B cell (primary cell): ENCODE results near the gene SACM1L. TPM values are rescaled to one million over a fixed set of nuclear protein-coding genes. Genes with fewer than 3 reads are reported as not detected.

Source experiments
- ATAC-seq: fragments of 200-7000 bp; cut with Tn5 transposase; one replicate; pipeline ENCODE4 v1.10.0; 2021; ENCODE audit warnings: low read depth, mild to moderate bottlenecking, moderate number of reproducible peaks, moderate library complexity
- CTCF ChIA-PET: fragments of 350-600 bp; sonication (Branson Sonifier 250); formaldehyde crosslinking; loops from one replicate; lab custom pipeline; 2021; ENCODE audit warnings: antibody characterized with exemption, inconsistent platforms; lab: Charles Lee
- POLR2A ChIA-PET: fragments of 350-600 bp; sonication (Branson Sonifier 250); formaldehyde crosslinking; loops from one replicate; lab custom pipeline; 2021; ENCODE audit warnings: antibody characterized with exemption; lab: Charles Lee
- DNase-seq: peaks from one replicate; pipeline ENCODE4 v3.0.0; 2013
- H2AFZ ChIP-seq: 2 replicates; pipeline ENCODE4 v1.6.1; 2012; ENCODE audit warnings: mild to moderate bottlenecking, low read depth, low read length; ENCODE audit not compliant: insufficient read depth, poor library complexity, severe bottlenecking
- H3K27ac ChIP-seq, 2 donors: 1 replicate in 1 of 2; 2 replicates in 1 of 2; pipeline ENCODE4 v1.5.1; 2012 to 2013; ENCODE audit warnings: low read length in 2 of 2, mild to moderate bottlenecking in 2 of 2, moderate library complexity in 1 of 2
- H3K27me3 ChIP-seq, 4 experiments: fragments of 200-600 bp in 1 of 4; sonication (generic) in 1 of 4; replicated peaks in 1 of 4; 1 replicate in 2 of 4; 2 replicates in 2 of 4; pipeline versions ENCODE4 v1.6.1 to v1.7.0; 2013 to 2016; ENCODE audit warnings: low read length in 3 of 4, mild to moderate bottlenecking in 2 of 4, mixed read lengths in 1 of 4, moderate library complexity in 1 of 4; ENCODE audit not compliant: insufficient read depth in 4 of 4, control insufficient read depth in 3 of 4; ENCODE audit errors: control extremely low read depth in 1 of 4
- H3K36me3 ChIP-seq, 2 experiments: replicated peaks in 1 of 2; 1 replicate in 1 of 2; 2 replicates in 1 of 2; pipeline versions ENCODE4 v1.6.1 to v1.7.1; 2013; ENCODE audit warnings: low read length in 1 of 2; ENCODE audit not compliant: insufficient read depth in 2 of 2, control insufficient read depth in 1 of 2; ENCODE audit errors: control extremely low read depth in 1 of 2, extremely low read depth in 1 of 2
- H3K4me1 ChIP-seq, 2 donors: fragments of 200-600 bp in 1 of 2; sonication (generic) in 1 of 2; 1 replicate in 1 of 2; 2 replicates in 1 of 2; pipeline versions ENCODE4 v1.5.1 to v1.6.1; 2013 to 2017; ENCODE audit warnings: low read length in 2 of 2; ENCODE audit not compliant: control insufficient read depth in 2 of 2, insufficient read depth in 2 of 2
- H3K4me2 ChIP-seq: replicated peaks from 2 replicates; pipeline ENCODE3; 2012; ENCODE audit warnings: mild to moderate bottlenecking, low read depth, low read length; ENCODE audit not compliant: poor library complexity, severe bottlenecking
- H3K4me3 ChIP-seq, 5 experiments: fragments of 200-600 bp in 1 of 5; sonication (generic) in 1 of 5; 1 replicate in 3 of 5; 2 replicates in 2 of 5; pipeline versions ENCODE4 v1.5.1 to v1.7.0; 2011 to 2016; ENCODE audit warnings: low read length in 4 of 5, mild to moderate bottlenecking in 4 of 5, low read depth in 2 of 5, control low read depth in 1 of 5, moderate library complexity in 1 of 5; ENCODE audit not compliant: insufficient read depth in 1 of 5; ENCODE audit errors: control extremely low read depth in 1 of 5, extremely low read depth in 1 of 5
- H3K79me2 ChIP-seq: fragments of 200-600 bp; sonication (generic); one replicate; pipeline ENCODE4 v1.6.0; 2016; ENCODE audit warnings: low read length; ENCODE audit not compliant: control insufficient read depth, insufficient read depth
- H3K9ac ChIP-seq: fragments of 200-600 bp; sonication (generic); 2 replicates; pipeline ENCODE4 v1.6.1; 2017; ENCODE audit warnings: mild to moderate bottlenecking, low read length, moderate library complexity
- H3K9me3 ChIP-seq, 3 donors: one replicate each; pipeline versions ENCODE4 v1.6.1 to v1.7.1; 2013; ENCODE audit warnings: low read length in 2 of 3; ENCODE audit not compliant: control insufficient read depth in 2 of 3, insufficient read depth in 1 of 3; ENCODE audit errors: control extremely low read depth in 1 of 3
- H4K20me1 ChIP-seq: 2 replicates; pipeline ENCODE4 v1.6.0; 2012; ENCODE audit warnings: mild to moderate bottlenecking, low read length; ENCODE audit not compliant: insufficient read depth, control insufficient read depth, poor library complexity, severe bottlenecking
- H3K27ac Mint-ChIP-seq: one replicate; pipeline ENCODE4 v1.8.0; 2021; ENCODE audit warnings: mixed read lengths
- H3K27me3 Mint-ChIP-seq: one replicate; pipeline ENCODE4 v1.8.0; 2021; ENCODE audit warnings: mixed read lengths
- H3K4me1 Mint-ChIP-seq: one replicate; pipeline ENCODE4 v1.8.0; 2021; ENCODE audit warnings: mixed read lengths
- H3K4me3 Mint-ChIP-seq: one replicate; pipeline ENCODE4 v1.8.0; 2021; ENCODE audit warnings: mixed read lengths
- H3K9me3 Mint-ChIP-seq: one replicate; pipeline ENCODE4 v1.8.0; 2022; ENCODE audit warnings: mixed read lengths; ENCODE audit not compliant: insufficient read depth
- EZH2 ChIP-seq: IDR thresholded peaks from 2 replicates; pipeline ENCODE4 v1.6.1; 2012; ENCODE audit warnings: borderline replicate concordance, low read depth, mild to moderate bottlenecking, moderate library complexity, low read length; ENCODE audit not compliant: insufficient read depth, poor library complexity, severe bottlenecking
- WGBS: methylation state at CpG from one replicate; pipeline ENCODE4 v1.1.5; 2013; ENCODE audit warnings: missing lambda C conversion rate; ENCODE audit not compliant: insufficient coverage; 5-methylcytosine and 5-hydroxymethylcytosine counted together
- intact Hi-C: fragments of 100-400 bp; cut with micrococcal nuclease; formaldehyde crosslinking; loops from one replicate; pipeline ENCODE4 v1.10.0; 2022
- polyA plus RNA-seq: library from polyadenylated mRNA; depleted of rRNA; stranded (reverse); fragments of >200 nt; gene quantifications from 2 replicates; pipeline ENCODE4 v1.2.3, GENCODE V29; 2012
- total RNA-seq, 2 donors: library from RNA; stranded (reverse); fragments of 120-200 nt in 1 of 2; gene quantifications; 1 replicate in 1 of 2; 2 replicates in 1 of 2; pipeline versions ENCODE4 v1.2.3 to v1.2.4, GENCODE V29; 2013 to 2022
- TF ChIP-seq, protein P1 (sequence below): fragments of 200-600 bp; IDR thresholded peaks from one replicate; pipeline ENCODE4 v1.8.0; 2022; ENCODE audit warnings: antibody characterized with exemption, mild to moderate bottlenecking

The SACM1L gene
- total and polyA plus RNA-seq, 2 donors (not counting 1 experiment from before 2014, with no cell fraction given), result 20.7 to 85.7 TPM

DNA sequence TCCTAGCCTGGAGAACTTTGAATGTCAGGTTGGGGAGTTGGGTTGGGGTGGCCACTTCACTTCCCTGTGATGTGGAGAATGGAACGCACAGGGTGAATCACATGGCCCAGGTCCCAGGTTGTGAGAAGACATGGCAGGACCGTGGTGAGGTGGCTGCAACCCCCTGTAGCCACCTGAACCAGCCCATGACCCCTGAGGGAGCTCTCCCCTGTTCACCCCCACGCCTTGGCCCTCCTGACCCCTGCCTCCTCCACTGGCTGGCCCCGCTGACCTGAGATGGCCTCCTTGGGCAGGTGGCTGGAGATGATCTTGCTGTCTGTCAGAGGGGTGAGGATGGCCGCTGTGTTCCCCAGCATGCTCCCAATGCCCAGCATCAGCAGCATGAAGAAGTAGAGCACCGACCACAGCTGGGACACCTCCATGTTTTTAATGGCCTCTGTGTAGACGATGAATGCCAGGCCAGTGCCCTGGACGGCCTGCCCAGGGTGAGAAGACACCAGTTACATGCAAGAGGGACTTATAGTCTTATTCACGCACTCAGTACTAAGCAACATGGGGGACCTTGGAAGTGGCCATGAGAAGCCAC lies 76.2 kb downstream of the SACM1L start:
- CTCF ChIA-PET, result interaction anchor here (1.8 kb wide), 1 partner anchor 165 kb away, joined by 7 read pairs; no protein-coding TSS in a partner anchor

DNA sequence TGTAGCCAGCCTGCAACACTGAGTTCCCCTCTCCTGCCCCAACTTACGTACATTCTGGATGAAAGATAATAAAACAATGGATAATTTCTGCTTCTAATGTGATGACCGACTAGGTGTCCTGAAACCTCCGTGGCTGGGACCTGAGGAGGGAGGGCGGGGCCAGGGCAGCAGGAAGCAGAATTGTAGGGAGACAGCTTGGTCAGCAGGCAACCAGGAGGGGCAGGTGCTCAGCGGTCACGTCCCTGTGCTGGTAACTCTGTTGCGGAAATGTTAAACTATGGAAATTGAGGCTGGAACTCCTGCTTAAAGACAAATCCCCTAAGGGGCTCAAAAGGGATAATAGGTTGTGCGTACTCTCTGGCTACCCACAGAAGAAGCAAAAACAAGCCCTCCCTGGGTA lies 76.8 kb downstream of the SACM1L start:
- intact Hi-C loops, result no loop called here
- no peak overlapping the region for H3K4me3 ChIP-seq
- ATAC-seq (no peak), DNase-seq (no peak)
- no peak overlapping the region for H3K9ac ChIP-seq
- H3K9me3 ChIP-seq, result peaks cover 0 to 6% (median 2%) of the 10 kb centered on the region in 3 donors
- no peak overlapping the region for H3K27ac ChIP-seq
- no peaks in the 10 kb centered on the region for H3K36me3 ChIP-seq
- no peaks in the 10 kb centered on the region for H3K9me3 Mint-ChIP-seq
- peaks cover 0 to 5% (median 0%) of the 10 kb centered on the region in 4 experiments for H3K27me3 ChIP-seq
- H4K20me1 ChIP-seq, result no peaks in the 10 kb centered on the region
- WGBS, result 95% methylated on average over 7 of the region's 8 CpGs
- ChIA-PET POLR2A (no interaction called here), CTCF (interaction anchor here (1.8 kb wide), 1 partner anchor 165 kb away, joined by 7 read pairs; no protein-coding TSS in a partner anchor)
- peaks cover 2% of the 10 kb centered on the region for H3K4me1 Mint-ChIP-seq
- no peak overlapping the region for H3K4me3 Mint-ChIP-seq
- no peak overlapping the region for H3K4me2 ChIP-seq
- peaks cover 23% of the 10 kb centered on the region for H3K27me3 Mint-ChIP-seq
- no peaks in the 10 kb centered on the region for H3K79me2 ChIP-seq
- TF ChIP-seq EZH2, result no peak
- TF ChIP-seq, protein P1, sequence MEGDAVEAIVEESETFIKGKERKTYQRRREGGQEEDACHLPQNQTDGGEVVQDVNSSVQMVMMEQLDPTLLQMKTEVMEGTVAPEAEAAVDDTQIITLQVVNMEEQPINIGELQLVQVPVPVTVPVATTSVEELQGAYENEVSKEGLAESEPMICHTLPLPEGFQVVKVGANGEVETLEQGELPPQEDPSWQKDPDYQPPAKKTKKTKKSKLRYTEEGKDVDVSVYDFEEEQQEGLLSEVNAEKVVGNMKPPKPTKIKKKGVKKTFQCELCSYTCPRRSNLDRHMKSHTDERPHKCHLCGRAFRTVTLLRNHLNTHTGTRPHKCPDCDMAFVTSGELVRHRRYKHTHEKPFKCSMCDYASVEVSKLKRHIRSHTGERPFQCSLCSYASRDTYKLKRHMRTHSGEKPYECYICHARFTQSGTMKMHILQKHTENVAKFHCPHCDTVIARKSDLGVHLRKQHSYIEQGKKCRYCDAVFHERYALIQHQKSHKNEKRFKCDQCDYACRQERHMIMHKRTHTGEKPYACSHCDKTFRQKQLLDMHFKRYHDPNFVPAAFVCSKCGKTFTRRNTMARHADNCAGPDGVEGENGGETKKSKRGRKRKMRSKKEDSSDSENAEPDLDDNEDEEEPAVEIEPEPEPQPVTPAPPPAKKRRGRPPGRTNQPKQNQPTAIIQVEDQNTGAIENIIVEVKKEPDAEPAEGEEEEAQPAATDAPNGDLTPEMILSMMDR, result no peak
- H3K27ac Mint-ChIP-seq, result no peak overlapping the region
- H2AFZ ChIP-seq, result no peak overlapping the region
- peaks cover 0 to 5% of the 10 kb centered on the region in 2 donors for H3K4me1 ChIP-seq

More for the DNA sequence above, 76.2 kb downstream of the SACM1L start:
- intact Hi-C loops, result no loop called here
- peaks cover 0 to 5% of the 10 kb centered on the region in 2 donors for H3K4me1 ChIP-seq
- H3K27ac ChIP-seq, result no peak overlapping the region
- H4K20me1 ChIP-seq, result no peaks in the 10 kb centered on the region
- peak overlapping the region; percentile 6 for H3K27ac Mint-ChIP-seq
- no peak overlapping the region for H3K4me2 ChIP-seq
- no peaks in the 10 kb centered on the region for H3K36me3 ChIP-seq
- WGBS, result 94% methylated on average over 8 of the region's 9 CpGs
- H3K4me1 Mint-ChIP-seq, result peaks cover 2% of the 10 kb centered on the region
- H3K27me3 Mint-ChIP-seq, result peaks cover 21% of the 10 kb centered on the region
- H3K79me2 ChIP-seq, result no peaks in the 10 kb centered on the region
- ATAC-seq (no peak), DNase-seq (no peak)
- no peak for TF ChIP-seq EZH2
- TF ChIP-seq, protein P1, result no peak
- no peak overlapping the region for H3K4me3 Mint-ChIP-seq
- H3K27me3 ChIP-seq, result peaks cover 0 to 2% (median 0%) of the 10 kb centered on the region in 4 experiments
- H3K9ac ChIP-seq, result no peak overlapping the region
- POLR2A ChIA-PET, result no interaction called here
- peaks cover 0 to 6% (median 2%) of the 10 kb centered on the region in 3 donors for H3K9me3 ChIP-seq
- H3K9me3 Mint-ChIP-seq, result no peaks in the 10 kb centered on the region
- H3K4me3 ChIP-seq, result no peak overlapping the region
- H2AFZ ChIP-seq, result no peak overlapping the region
